Measurements from ENCODE around the gene PNLDC1. TPM values are rescaled to one million over a fixed set of nuclear protein-coding genes. Genes with fewer than 3 reads are reported as not detected.

The PNLDC1 gene
- total RNA-seq, 4 donors from 2014 or later = not detected

DNA sequence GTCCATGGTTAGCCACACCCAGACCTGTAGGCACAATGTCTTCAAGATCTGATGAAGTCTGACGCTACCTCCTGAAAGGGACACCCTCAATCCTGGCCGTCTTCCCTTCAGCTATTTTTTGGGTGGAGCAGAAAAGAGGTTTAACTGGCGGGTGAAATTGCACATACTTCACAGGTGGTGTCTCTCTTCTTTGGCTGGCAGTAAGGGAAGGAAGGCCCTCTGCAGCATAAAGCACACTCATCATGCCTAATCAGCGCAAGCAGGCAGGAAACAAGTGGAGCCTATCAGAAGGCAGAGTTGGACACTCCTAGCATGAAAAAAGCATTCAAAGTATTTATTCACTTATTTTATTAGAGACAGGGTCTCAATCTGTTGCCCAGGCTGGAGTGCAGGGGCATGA, 32.9 kb downstream of the PNLDC1 start:
- ATAC-seq (no peak), DNase-seq (no peak)
- in situ Hi-C loops (cut with MboI; ENCODE audit: low sequenced_read_pairs in 4 of 4) (no loop called here), intact Hi-C loops (cut with DNase I; ENCODE audit: low total_unique reads) (no loop called here)
- Histone ChIP-seq H3K27ac (no peak overlapping the region), H3K9me3 (no peaks in the 10 kb centered on the region), H3K27me3 (no peaks in the 10 kb centered on the region), H3K36me3 (no peaks in the 10 kb centered on the region), H3K4me1 (no peaks in the 10 kb centered on the region), H3K4me3 (no peak overlapping the region)
- no peak for TF ChIP-seq POLR2A (IDR thresholded peaks at IDR 0.05)

DNA sequence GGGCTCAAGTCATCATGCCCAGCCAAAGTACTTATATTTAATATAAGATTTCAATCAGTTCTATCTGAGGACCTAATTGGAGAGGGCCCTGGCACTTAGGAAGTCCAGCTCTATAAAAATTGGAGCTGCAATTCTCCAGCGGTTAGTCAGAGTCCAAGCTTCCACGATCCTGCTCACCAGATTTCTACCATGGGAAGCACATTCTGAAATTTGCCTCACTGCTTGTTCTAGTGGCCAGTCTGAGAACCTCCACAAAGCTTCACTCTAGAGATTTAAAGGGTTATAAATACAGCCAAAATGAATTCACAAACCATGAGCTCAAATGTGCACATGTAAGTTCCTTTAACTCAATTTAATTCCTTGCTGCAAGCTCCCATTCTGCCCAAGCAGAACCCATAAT, 33.5 kb downstream of the PNLDC1 start:
- Histone ChIP-seq H3K4me1 (no peaks in the 10 kb centered on the region), H3K36me3 (no peaks in the 10 kb centered on the region), H3K9me3 (no peaks in the 10 kb centered on the region), H3K27ac (no peak overlapping the region), H3K27me3 (no peaks in the 10 kb centered on the region), H3K4me3 (no peak overlapping the region)
- in situ Hi-C loops (cut with MboI; ENCODE audit: low sequenced_read_pairs in 4 of 4) (no loop called here), intact Hi-C loops (cut with DNase I; ENCODE audit: low total_unique reads) (no loop called here)
- ATAC-seq (no peak), DNase-seq (no peak)
- TF ChIP-seq, protein P1, sequence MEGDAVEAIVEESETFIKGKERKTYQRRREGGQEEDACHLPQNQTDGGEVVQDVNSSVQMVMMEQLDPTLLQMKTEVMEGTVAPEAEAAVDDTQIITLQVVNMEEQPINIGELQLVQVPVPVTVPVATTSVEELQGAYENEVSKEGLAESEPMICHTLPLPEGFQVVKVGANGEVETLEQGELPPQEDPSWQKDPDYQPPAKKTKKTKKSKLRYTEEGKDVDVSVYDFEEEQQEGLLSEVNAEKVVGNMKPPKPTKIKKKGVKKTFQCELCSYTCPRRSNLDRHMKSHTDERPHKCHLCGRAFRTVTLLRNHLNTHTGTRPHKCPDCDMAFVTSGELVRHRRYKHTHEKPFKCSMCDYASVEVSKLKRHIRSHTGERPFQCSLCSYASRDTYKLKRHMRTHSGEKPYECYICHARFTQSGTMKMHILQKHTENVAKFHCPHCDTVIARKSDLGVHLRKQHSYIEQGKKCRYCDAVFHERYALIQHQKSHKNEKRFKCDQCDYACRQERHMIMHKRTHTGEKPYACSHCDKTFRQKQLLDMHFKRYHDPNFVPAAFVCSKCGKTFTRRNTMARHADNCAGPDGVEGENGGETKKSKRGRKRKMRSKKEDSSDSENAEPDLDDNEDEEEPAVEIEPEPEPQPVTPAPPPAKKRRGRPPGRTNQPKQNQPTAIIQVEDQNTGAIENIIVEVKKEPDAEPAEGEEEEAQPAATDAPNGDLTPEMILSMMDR (IDR thresholded peaks at IDR 0.05 in 4 of 5, conservative IDR thresholded peaks at IDR 0.05 in 1 of 5) = no peak
- TF ChIP-seq POLR2A (IDR thresholded peaks at IDR 0.05) = no peak

DNA sequence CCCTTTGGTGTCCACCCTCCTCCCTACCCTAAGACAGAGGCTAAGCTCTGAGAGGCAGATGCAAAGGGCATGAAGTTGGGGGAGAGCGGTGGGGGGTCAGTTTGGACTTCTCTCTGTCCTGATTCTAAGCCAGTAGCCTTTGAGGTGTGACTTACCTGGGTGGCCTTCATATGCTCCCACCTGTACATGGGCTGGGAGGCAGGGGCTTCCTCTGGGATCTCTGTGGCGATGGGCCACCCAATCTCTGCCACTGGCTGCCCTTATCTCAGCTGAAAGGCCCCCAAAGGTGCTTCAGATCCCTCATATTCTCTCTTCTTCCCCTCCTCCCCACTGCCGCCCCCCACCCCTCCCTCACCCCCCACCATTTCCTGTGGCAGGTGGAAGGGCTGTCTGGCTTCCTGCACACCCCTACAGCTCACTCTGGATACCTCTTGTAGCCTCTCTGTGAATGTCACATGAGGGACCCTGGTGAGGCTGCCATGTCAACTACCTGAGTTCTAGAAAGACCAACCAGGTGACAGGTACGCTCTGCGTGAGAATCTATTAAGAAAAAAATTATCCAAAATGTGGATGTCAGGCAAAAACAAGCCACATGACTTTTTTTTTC, 34.0 kb downstream of the PNLDC1 start:
- in situ Hi-C loops (cut with MboI; ENCODE audit: low sequenced_read_pairs in 4 of 4) (no loop called here), intact Hi-C loops (cut with DNase I; ENCODE audit: low total_unique reads) (no loop called here)
- no peak overlapping the region for H3K27ac ChIP-seq
- no peaks in the 10 kb centered on the region for H3K36me3 ChIP-seq
- H3K4me1 ChIP-seq = no peaks in the 10 kb centered on the region
- TF ChIP-seq, protein P1 (IDR thresholded peaks at IDR 0.05 in 4 of 5, conservative IDR thresholded peaks at IDR 0.05 in 1 of 5) = no peak
- TF ChIP-seq POLR2A (IDR thresholded peaks at IDR 0.05) = no peak
- no peaks in the 10 kb centered on the region for H3K9me3 ChIP-seq
- no peak for DNase-seq
- no peak overlapping the region for H3K4me3 ChIP-seq
- no peaks in the 10 kb centered on the region for H3K27me3 ChIP-seq
- ATAC-seq = no peak

DNA sequence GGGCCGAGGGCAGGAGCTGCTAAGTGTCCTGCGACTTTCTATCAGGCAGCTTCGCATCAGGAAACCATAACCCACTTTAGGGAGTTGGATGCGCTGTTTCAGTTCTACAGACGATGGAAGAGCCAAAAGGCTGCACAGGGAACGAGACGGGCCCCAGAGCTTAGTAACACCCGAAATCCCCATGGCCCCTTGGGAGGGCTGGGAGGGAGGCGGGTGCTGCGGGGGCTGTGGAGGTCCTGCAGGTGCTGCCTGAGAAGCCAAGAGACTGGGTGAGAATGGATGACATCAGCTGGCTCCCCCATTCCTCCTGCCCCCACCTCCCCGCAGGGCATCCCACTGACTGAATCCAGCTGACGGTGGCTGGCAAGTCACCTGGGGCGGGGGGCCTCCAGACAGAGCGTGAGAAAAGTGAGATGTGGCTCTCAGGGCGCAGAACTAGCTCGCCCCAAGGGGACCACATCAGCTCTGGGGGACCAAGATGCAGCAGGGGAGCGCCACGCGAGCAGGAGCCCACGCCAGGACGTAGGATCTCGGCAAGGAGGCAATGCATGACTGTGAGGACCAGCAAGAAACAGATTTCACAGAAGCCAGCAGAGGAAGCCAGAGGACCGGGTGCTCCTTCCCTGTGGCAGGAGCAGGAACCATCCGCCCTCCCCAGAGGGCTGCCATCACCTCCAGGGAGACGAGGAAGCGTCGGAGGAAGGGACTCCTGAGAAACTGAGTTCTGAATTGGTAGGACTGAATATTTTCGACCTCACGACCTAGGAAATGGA, 36.8 kb downstream of the PNLDC1 start:
- no peaks in the 10 kb centered on the region for H3K27me3 ChIP-seq
- H3K4me3 ChIP-seq = no peak overlapping the region
- in situ Hi-C loops (cut with MboI; ENCODE audit: low sequenced_read_pairs in 4 of 4) = no loop called here
- H3K27ac ChIP-seq = no peak overlapping the region
- intact Hi-C loops (cut with DNase I; ENCODE audit: low total_unique reads) = no loop called here
- ATAC-seq = no peak
- H3K9me3 ChIP-seq = no peaks in the 10 kb centered on the region
- no peaks in the 10 kb centered on the region for H3K36me3 ChIP-seq
- H3K4me1 ChIP-seq = no peaks in the 10 kb centered on the region
- DNase-seq = no peak
- TF ChIP-seq POLR2A (IDR thresholded peaks at IDR 0.05) = no peak
- TF ChIP-seq, protein P1 (IDR thresholded peaks at IDR 0.05 in 4 of 5, conservative IDR thresholded peaks at IDR 0.05 in 1 of 5) = no peak

DNA sequence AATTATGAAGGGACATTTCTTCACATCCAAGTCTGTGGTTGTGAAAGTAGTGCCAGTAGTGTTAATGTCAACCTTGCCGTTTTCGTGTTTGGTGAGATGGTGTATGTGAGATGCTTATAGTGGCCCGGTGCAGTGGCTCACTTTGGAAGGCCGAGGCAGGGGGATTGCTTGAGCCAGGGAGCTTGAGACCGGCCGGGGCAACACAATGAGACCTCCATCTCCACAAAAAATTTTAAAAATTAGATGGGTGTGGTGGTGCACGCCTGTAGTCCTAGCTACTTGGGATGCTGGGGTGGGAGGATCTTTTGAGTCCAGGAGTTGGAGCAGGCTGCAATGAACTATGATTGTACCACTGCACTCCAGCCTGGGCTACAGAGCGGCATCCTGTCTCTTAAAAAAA, 37.4 kb downstream of the PNLDC1 start:
- Histone ChIP-seq H3K9me3 (no peaks in the 10 kb centered on the region), H3K27me3 (no peaks in the 10 kb centered on the region), H3K4me1 (no peaks in the 10 kb centered on the region), H3K27ac (no peak overlapping the region), H3K4me3 (no peak overlapping the region), H3K36me3 (no peaks in the 10 kb centered on the region)
- DNase-seq (no peak), ATAC-seq (no peak)
- intact Hi-C loops (cut with DNase I; ENCODE audit: low total_unique reads) (no loop called here), in situ Hi-C loops (cut with MboI; ENCODE audit: low sequenced_read_pairs in 4 of 4) (no loop called here)
- no peak for TF ChIP-seq POLR2A (IDR thresholded peaks at IDR 0.05)
- TF ChIP-seq, protein P1 (IDR thresholded peaks at IDR 0.05 in 4 of 5, conservative IDR thresholded peaks at IDR 0.05 in 1 of 5) = no peak
